Measurements from ENCODE around the gene VWA1.

GRCh38 chr1:1425753-1426495, 9.6 kb upstream of the VWA1 start:
- TF ChIP-seq ZNF274 (IDR thresholded peaks at IDR 0.05; ENCODE audit: low read depth, low read length) (no peak), YY1 (IDR thresholded peaks at IDR 0.05; ENCODE audit: insufficient read depth, insufficient read length) (no peak), SUZ12 (IDR thresholded peaks at IDR 0.05; ENCODE audit: extremely low read depth, insufficient read depth, insufficient read length) (no peak)

Measured in NT2/D1 (cell line).